HG02852 (cell line): ENCODE measurements around the gene HAGH.

Experiments used
- ATAC-seq: cut with Tn5 transposase; IDR thresholded peaks from one replicate; pipeline ENCODE4 v1.9.1; 2021; ENCODE audit warnings: mild to moderate bottlenecking, moderate library complexity; ENCODE audit not compliant: unreplicated experiment

The HAGH gene

GRCh38 chr16:1765826-1766225 lies 60.8 kb downstream of the HAGH start:
- ATAC-seq, result no peak

- no peak for ATAC-seq
Measured at GRCh38 chr16:1764971-1765370, 61.7 kb downstream of the HAGH start.

- no peak for ATAC-seq
Measured at GRCh38 chr16:1763521-1764511, 62.8 kb downstream of the HAGH start.

GRCh38 chr16:1762879-1763520 lies 63.6 kb downstream of the HAGH start:
- no peak for ATAC-seq

- ATAC-seq, result no peak
Measured at GRCh38 chr16:1762196-1762878, 64.3 kb downstream of the HAGH start.

GRCh38 chr16:1761751-1762150 lies 64.9 kb downstream of the HAGH start:
- ATAC-seq, result no peak

GRCh38 chr16:1760911-1761310 lies 65.7 kb downstream of the HAGH start:
- ATAC-seq, result no peak

GRCh38 chr16:1759511-1759910 lies 67.1 kb downstream of the HAGH start:
- no peak for ATAC-seq

- ATAC-seq, result no peak
Measured at GRCh38 chr16:1758923-1759322, 67.7 kb downstream of the HAGH start.

GRCh38 chr16:1757714-1758461 lies 68.7 kb downstream of the HAGH start:
- no peak for ATAC-seq
